KMS-11 (cell line): ENCODE results near the gene ZBTB7B.
A peak's percentile ranks its signal among the peaks of the same experiment; 100 is the strongest.

Experiments
- H2AFZ ChIP-seq: fragments of 200-600 bp; sonication (generic); 2 replicates; pipeline ENCODE4 v1.6.1; 2016; ENCODE audit warnings: antibody characterized with exemption, mixed run types, low read depth
- H3K27ac ChIP-seq: fragments of 200-600 bp; sonication (generic); 2 replicates; pipeline ENCODE4 v1.6.1; 2016; ENCODE audit warnings: mild to moderate bottlenecking, mixed run types
- H3K27me3 ChIP-seq: fragments of 200-600 bp; sonication (generic); 2 replicates; pipeline ENCODE4 v1.6.1; 2017; ENCODE audit warnings: mild to moderate bottlenecking, low read depth, mixed run types, moderate library complexity; ENCODE audit not compliant: insufficient read depth
- H3K36me3 ChIP-seq: fragments of 200-600 bp; sonication (generic); 2 replicates; pipeline ENCODE4 v1.6.1; 2017; ENCODE audit warnings: mild to moderate bottlenecking, mixed run types; ENCODE audit not compliant: insufficient read depth
- H3K4me1 ChIP-seq: fragments of 200-600 bp; sonication (generic); 2 replicates; pipeline ENCODE4 v1.6.1; 2016; ENCODE audit warnings: mild to moderate bottlenecking, low read depth, mixed run types; ENCODE audit not compliant: poor library complexity, severe bottlenecking
- H3K4me2 ChIP-seq: fragments of 200-600 bp; sonication (generic); 2 replicates; pipeline ENCODE4 v1.7.0; 2016; ENCODE audit warnings: mild to moderate bottlenecking, mixed run types
- H3K4me3 ChIP-seq: fragments of 200-600 bp; sonication (generic); IDR thresholded peaks from 2 replicates; pipeline ENCODE4 v1.6.1; 2017; ENCODE audit warnings: low read depth, low read length, mixed read lengths; ENCODE audit not compliant: insufficient read depth
- H3K79me2 ChIP-seq: fragments of 200-600 bp; sonication (generic); 2 replicates; pipeline ENCODE4 v1.6.1; 2016; ENCODE audit warnings: low read depth, mixed run types; ENCODE audit not compliant: insufficient read depth
- H3K9ac ChIP-seq: fragments of 200-600 bp; sonication (generic); 2 replicates; pipeline ENCODE4 v1.6.1; 2016; ENCODE audit warnings: mild to moderate bottlenecking, mixed run types
- H4K20me1 ChIP-seq: fragments of 200-600 bp; sonication (generic); 2 replicates; pipeline ENCODE4 v1.6.1; 2016; ENCODE audit warnings: mild to moderate bottlenecking, mixed run types; ENCODE audit not compliant: insufficient read depth
- TF ChIP-seq, protein P1 (sequence below): fragments of 200-600 bp; sonication (generic); conservative IDR thresholded peaks from 2 replicates; pipeline ENCODE4 v1.6.1; 2017; ENCODE audit warnings: low read depth, mild to moderate bottlenecking, antibody characterized with exemption, low read length, moderate library complexity, mixed read lengths

The ZBTB7B gene

DNA sequence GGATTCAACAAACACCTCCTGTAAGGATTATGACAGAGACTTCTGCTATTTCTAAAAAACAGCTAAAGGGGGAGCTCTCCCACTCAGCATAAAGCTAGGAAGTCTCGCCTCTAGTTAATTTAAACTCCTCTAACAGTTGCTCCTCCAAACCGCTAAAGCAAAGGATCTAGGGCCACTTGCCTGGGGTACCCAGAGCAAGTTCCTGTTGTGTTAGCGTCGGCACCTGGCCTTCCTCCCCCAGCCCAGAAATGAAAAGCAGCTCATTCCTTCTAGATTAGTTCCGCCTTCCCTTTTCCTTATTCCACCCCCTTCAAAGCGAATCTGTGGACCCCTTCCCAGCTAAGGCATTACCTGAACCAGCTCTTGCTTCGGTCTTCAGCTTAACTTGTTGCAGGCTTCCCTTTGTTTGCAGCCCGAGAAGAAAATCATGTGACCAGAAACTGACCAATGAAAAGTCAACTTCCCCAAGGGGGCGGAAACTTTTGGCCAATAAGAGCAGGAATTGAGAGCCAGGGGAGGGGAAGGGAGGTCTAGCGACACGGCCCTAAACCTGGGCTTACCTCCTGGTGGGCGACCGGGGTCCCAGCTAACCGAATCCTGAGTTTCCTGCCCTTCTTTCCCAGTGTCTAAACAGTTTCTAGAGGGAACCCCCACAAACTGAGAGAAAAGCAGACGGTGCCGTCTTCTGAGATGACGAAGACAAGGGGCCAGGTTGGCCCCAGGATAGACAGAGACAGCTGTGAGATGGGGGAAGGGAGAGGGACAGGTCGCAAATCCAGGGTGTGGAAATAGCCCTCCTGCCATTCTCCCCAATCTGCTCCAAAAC is 46.7 kb upstream of the ZBTB7B start, which contains the start of gene PBXIP1:
TSS of gene PBXIP1 (minus strand) at position 382 of the 826 bp plus-strand sequence. CDS start 2,378 bp downstream, outside the sequence.
- H3K4me2 ChIP-seq = peak within 1 kb of the TSS; percentile 62
- peak within 1 kb of the TSS; percentile 99 for H3K4me3 ChIP-seq
- H3K36me3 ChIP-seq = no peaks in the 10 kb centered on the region
- H3K27me3 ChIP-seq = no peaks in the 10 kb centered on the region
- H3K9ac ChIP-seq = peak within 1 kb of the TSS; percentile 60
- H2AFZ ChIP-seq = peak within 1 kb of the TSS; percentile 17
- H3K79me2 ChIP-seq = peaks cover 50% of the 10 kb centered on the region
- H3K4me1 ChIP-seq = peaks cover 72% of the 10 kb centered on the region
- peak within 1 kb of the TSS; percentile 80 for H3K27ac ChIP-seq
- TF ChIP-seq, protein P1, sequence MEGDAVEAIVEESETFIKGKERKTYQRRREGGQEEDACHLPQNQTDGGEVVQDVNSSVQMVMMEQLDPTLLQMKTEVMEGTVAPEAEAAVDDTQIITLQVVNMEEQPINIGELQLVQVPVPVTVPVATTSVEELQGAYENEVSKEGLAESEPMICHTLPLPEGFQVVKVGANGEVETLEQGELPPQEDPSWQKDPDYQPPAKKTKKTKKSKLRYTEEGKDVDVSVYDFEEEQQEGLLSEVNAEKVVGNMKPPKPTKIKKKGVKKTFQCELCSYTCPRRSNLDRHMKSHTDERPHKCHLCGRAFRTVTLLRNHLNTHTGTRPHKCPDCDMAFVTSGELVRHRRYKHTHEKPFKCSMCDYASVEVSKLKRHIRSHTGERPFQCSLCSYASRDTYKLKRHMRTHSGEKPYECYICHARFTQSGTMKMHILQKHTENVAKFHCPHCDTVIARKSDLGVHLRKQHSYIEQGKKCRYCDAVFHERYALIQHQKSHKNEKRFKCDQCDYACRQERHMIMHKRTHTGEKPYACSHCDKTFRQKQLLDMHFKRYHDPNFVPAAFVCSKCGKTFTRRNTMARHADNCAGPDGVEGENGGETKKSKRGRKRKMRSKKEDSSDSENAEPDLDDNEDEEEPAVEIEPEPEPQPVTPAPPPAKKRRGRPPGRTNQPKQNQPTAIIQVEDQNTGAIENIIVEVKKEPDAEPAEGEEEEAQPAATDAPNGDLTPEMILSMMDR = peak; percentile 82
- no peaks in the 10 kb centered on the region for H4K20me1 ChIP-seq

- Histone ChIP-seq H3K27ac (peak overlapping the region; percentile 80), H3K4me2 (peak overlapping the region; percentile 62), H3K4me1 (peaks cover 66% of the 10 kb centered on the region), H3K27me3 (no peaks in the 10 kb centered on the region), H2AFZ (peak overlapping the region; percentile 17; the same call in 1 of the 2 replicates), H3K79me2 (peaks cover 55% of the 10 kb centered on the region), H4K20me1 (no peaks in the 10 kb centered on the region), H3K4me3 (peak overlapping the region; percentile 99), H3K36me3 (no peaks in the 10 kb centered on the region), H3K9ac (peak overlapping the region; percentile 60; the same call in 1 of the 2 replicates)
- TF ChIP-seq, protein P1 = no peak
These were observed 46.1 kb upstream of the ZBTB7B start for GRCh38 chr1:154956544-154956941.

DNA sequence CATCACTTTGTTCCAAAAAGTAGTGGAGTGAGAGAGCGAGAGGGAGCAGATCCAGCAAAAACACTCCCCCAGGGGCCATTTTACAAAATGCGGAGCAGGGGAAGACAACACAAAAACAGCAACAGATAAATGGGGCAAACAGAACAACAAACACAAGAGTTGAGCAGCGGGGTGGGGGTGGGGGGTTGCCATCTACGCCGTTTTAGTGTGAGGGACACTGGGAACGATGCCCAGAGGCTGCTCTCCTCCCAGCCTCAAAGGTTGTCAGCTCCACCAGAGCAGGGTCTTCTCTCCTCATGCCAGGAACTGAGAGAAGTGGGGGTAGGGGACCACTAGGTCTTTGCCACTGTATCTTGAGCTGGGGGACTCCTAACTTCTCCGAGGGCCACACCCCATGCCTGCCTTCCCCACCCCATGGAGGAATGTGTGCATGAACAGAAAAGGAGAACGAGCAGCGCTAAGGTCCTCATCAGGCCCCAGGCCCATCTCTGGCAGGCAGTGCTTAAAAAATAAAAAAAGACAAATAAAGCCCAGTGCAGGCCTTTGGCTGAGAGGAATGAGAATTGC is 45.4 kb upstream of the ZBTB7B start:
- Histone ChIP-seq H4K20me1 (no peaks in the 10 kb centered on the region), H3K27ac (peak overlapping the region; percentile 80; the same call in 1 of the 2 replicates), H3K4me1 (peaks cover 60% of the 10 kb centered on the region), H3K4me2 (peak overlapping the region; percentile 62; the same call in 1 of the 2 replicates), H3K4me3 (peak overlapping the region; percentile 12), H3K36me3 (no peaks in the 10 kb centered on the region), H3K79me2 (peaks cover 55% of the 10 kb centered on the region), H3K27me3 (no peaks in the 10 kb centered on the region), H2AFZ (no peak overlapping the region), H3K9ac (no peak overlapping the region; the same call in 1 of the 2 replicates)
- TF ChIP-seq, protein P1 = no peak

GRCh38 chr1:154958036-154958435 is 44.6 kb upstream of the ZBTB7B start:
- H3K27ac ChIP-seq = no peak overlapping the region; the same call in 1 of the 2 replicates
- no peak overlapping the region for H3K9ac ChIP-seq
- H4K20me1 ChIP-seq = no peaks in the 10 kb centered on the region
- H2AFZ ChIP-seq = no peak overlapping the region
- peaks cover 48% of the 10 kb centered on the region for H3K79me2 ChIP-seq
- H3K36me3 ChIP-seq = no peaks in the 10 kb centered on the region
- H3K4me1 ChIP-seq = peaks cover 58% of the 10 kb centered on the region
- TF ChIP-seq, protein P1 = no peak
- peak overlapping the region; percentile 12 for H3K4me3 ChIP-seq
- no peaks in the 10 kb centered on the region for H3K27me3 ChIP-seq
- H3K4me2 ChIP-seq = no peak overlapping the region
